Epithelial cell of proximal tubule (primary cell): Measurements from ENCODE around the gene SAA1. TPM values are rescaled to one million over a fixed set of nuclear protein-coding genes. Genes with fewer than 3 reads are reported as not detected.

Experiments used
- DNase-seq: peaks from one replicate; pipeline ENCODE4 v3.0.0-alpha.2; 2011; ENCODE audit warnings: low read depth
- H3K4me3 ChIP-seq: 2 replicates; pipeline ENCODE4 v1.5.1; 2011; ENCODE audit warnings: low read depth, mild to moderate bottlenecking, low read length
- CTCF ChIP-seq: conservative IDR thresholded peaks from 2 replicates; pipeline ENCODE4 v1.5.1; 2012; ENCODE audit warnings: low read depth, mild to moderate bottlenecking, low read length
- total RNA-seq: library from RNA; depleted of rRNA; stranded (reverse); fragments of >200 nt; gene quantifications from 2 replicates; pipeline ENCODE4 v1.2.3, GENCODE V29; 2015

Gene SAA1
- total RNA-seq, 1 donor from 2014 or later, result 69.7 TPM

DNA sequence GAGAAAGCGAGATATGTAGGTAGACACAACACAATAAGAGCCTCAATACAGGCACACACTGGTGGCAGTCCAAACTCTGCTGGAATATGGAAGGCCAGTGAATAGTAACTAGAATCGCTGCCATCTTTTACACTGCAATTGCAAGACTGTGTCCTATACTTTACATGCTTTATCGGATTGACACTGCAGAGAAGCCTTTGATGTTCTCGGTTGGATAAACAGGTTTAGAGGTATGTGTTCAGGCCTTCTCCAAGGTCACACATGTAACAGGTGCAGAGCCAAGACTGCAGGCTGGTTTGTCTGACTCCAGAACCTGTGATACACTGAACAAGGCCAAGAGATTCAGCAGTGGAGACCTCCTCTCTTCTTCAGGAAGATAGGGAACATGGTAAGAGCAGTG is 5.1 kb downstream of the SAA1 start:
- H3K4me3 ChIP-seq, result no peak overlapping the region
- no peak for TF ChIP-seq CTCF
- DNase-seq, result no peak

DNA sequence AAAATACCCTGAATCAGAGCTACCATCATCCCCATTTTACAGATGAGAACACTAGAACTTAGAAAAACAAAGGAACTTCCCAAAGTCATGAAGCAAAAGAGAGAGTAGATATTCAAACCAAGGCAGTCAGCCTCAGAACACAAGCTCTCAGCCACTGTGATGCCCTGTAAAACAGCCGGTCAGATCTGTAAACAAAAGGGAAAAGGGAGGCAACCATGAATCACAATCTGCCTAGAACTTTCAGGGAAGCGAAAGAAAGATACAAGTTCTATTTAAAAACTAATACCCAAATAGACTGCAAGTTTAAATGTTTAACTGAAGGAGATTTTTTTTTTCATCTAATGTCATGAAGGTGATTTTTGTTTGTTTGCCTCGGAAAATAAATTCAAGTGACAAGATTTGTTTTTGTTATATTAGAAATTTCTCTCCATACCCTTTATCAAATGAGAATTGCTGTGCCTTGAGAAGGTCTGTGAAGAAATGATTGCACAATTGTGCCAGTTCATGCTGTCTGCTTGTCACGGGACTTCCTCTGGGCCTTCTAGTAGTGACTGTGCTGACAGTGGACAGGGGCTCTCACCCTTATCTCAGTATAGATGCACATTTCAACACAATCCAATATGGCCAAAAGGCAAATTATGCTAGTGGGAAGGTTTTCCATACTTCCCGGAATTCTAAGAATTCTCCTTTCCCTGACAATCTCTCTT is 11.7 kb downstream of the SAA1 start:
- no peak for TF ChIP-seq CTCF
- no peak overlapping the region for H3K4me3 ChIP-seq
- DNase-seq, result no peak

DNA sequence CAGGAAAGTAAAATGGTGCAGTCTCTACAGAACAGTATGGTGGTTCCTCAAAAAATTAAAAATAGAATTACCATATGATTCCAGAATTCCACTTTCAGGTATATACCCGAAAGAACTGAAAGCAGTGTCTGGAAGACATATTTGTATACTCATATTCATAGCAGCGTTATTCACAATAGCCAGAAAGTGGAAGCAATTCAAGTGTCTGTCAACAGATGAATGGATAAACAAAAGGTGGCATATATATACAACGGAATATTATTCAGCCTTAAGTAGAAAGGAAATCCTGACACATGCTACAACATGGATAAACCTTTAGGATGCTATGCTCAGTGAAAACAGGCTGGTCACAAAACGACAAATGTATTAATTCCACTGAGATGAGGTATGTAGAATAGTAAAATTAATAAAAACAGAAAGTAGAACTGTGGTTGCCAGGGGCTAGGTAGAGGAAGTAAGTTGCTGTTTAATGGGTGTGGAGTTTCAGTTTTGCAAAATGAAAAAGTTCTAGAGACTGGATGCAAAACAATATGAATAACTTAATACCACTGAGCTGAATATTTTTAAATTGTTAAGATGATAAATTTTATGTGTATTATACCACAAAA is 14.5 kb downstream of the SAA1 start:
- no peak for DNase-seq
- no peak overlapping the region for H3K4me3 ChIP-seq
- TF ChIP-seq CTCF, result no peak

- TF ChIP-seq CTCF, result no peak
- DNase-seq, result no peak
- H3K4me3 ChIP-seq, result no peak overlapping the region
These were observed 16.6 kb downstream of the SAA1 start for GRCh38 chr11:18282626-18283025.

DNA sequence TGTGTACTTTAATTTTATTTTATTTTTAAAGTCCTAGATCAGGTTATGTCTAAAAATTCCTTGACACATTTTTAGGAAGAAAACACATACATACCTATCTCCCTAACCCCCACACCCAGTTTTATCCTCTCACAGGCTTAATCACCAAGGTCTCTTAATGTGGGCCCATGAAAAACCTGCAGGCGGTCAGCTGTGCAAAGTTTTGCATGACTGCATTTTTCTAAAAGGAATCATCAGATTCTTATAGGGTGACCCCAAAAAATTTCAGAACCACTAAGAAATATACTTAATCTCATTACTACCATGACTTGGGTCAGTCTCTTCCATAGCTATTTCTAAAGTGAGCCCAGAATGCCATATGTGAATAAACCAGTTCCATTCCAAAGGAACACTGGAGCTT is 19.8 kb downstream of the SAA1 start:
- TF ChIP-seq CTCF, result no peak
- no peak for DNase-seq
- no peak overlapping the region for H3K4me3 ChIP-seq

GRCh38 chr11:18288911-18289310 is 22.8 kb downstream of the SAA1 start:
- no peak overlapping the region for H3K4me3 ChIP-seq
- TF ChIP-seq CTCF, result no peak
- DNase-seq, result no peak

DNA sequence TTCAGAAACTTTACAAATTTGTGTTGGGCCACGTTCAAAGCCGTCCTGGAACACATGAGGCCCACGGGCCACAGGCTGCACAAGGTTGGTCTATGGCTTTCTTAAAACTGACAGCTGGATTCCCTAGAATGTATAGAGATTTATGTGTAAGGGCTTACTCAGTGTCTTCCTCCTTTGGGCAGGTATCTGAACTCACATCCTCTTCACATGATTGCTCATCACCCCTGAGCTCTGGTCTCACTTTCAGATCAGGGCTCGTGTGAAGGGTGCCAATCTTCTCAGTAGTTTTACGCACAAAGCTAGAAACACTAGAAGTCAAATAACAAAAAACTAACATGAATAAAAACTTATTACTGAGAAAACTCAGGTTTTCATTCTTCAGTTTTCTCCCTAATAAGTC is 28.8 kb downstream of the SAA1 start:
- no peak for TF ChIP-seq CTCF
- DNase-seq, result no peak
- H3K4me3 ChIP-seq, result no peak overlapping the region
